GM18951 (cell line): ENCODE measurements around the gene EML4.
"Not testable (repeated sequence)": the region's sequence is repeated elsewhere in the genome, so short reads cannot be mapped to it uniquely, and the experiment has no call there.

Experiments used
- POLR2A ChIP-seq: IDR thresholded peaks from 4 replicates; pipeline ENCODE4 v1.6.1; 2011; ENCODE audit warnings: mild to moderate bottlenecking; ENCODE audit not compliant: insufficient read length, insufficient read depth; ENCODE audit errors: extremely low read depth
- in situ Hi-C: fragments of 300-500 bp; cut with MboI; formaldehyde crosslinking; loops from one replicate; pipeline ENCODE4 v1.12.0; 2022; ENCODE audit warnings: low sequenced_read_pairs, mixed read lengths, inconsistent platforms; ENCODE audit not compliant: unreplicated experiment

EML4 gene

GRCh38 chr2:42378415-42378814, 209.3 kb downstream of the EML4 start:
- no peak for TF ChIP-seq POLR2A
- in situ Hi-C loops = no loop called here

DNA sequence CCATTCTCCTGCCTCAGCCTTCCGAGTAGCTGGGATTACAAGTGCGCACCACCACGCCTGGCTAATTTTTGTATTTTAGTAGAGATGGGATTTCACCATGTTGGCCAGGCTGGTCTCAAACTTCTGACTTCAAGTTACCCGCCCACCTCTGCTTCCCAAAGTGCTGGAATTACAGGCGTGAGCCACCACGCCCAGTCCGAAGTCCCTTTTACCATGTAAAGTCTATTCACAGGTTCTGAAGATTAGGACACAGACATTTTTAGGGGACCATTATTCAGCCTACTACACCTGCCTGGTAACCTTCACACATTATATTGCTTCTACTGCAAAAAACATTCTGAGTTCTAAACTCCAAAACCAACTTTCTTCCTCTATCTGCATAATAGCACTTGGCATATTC, 210.9 kb downstream of the EML4 start:
- in situ Hi-C loops = not testable (repeated sequence)

- in situ Hi-C loops = no loop called here
- no peak for TF ChIP-seq POLR2A
Observed at GRCh38 chr2:42382144-42382543, 213.0 kb downstream of the EML4 start.
